Karpas-422 (cell line): Measurements from ENCODE around the gene PEAK3. TPM values are rescaled to one million over a fixed set of nuclear protein-coding genes. Genes with fewer than 3 reads are reported as not detected.
"Not testable (repeated sequence)": the region's sequence is repeated elsewhere in the genome, so short reads cannot be mapped to it uniquely, and the experiment has no call there.

Experiments
- DNase-seq: peaks from one replicate; pipeline ENCODE4 v3.0.0-alpha.2; 2015
- H2AFZ ChIP-seq: fragments of 200-600 bp; sonication (generic); 2 replicates; pipeline ENCODE4 v1.6.1; 2014; ENCODE audit warnings: antibody characterized with exemption, low read length, mixed read lengths
- H3K27ac ChIP-seq: fragments of 200-600 bp; sonication (generic); 2 replicates; pipeline ENCODE4 v1.5.1; 2014; ENCODE audit warnings: mild to moderate bottlenecking, low read length, moderate library complexity
- H3K27me3 ChIP-seq: fragments of 200-600 bp; sonication (generic); 2 replicates; pipeline ENCODE4 v1.6.1; 2014; ENCODE audit warnings: low read length, mixed read lengths
- H3K36me3 ChIP-seq: fragments of 200-600 bp; sonication (generic); 2 replicates; pipeline ENCODE4 v1.6.1; 2014; ENCODE audit warnings: low read length, mixed read lengths; ENCODE audit not compliant: insufficient read depth
- H3K4me1 ChIP-seq: fragments of 200-600 bp; sonication (generic); 2 replicates; pipeline ENCODE4 v1.6.1; 2014; ENCODE audit warnings: mild to moderate bottlenecking, low read length, mixed read lengths
- H3K4me2 ChIP-seq: fragments of 200-600 bp; sonication (generic); 2 replicates; pipeline ENCODE4 v1.6.1; 2014; ENCODE audit warnings: low read length, low read depth, mild to moderate bottlenecking; ENCODE audit not compliant: poor library complexity, severe bottlenecking
- H3K4me3 ChIP-seq: fragments of 200-600 bp; sonication (generic); 2 replicates; pipeline ENCODE4 v1.5.1; 2014; ENCODE audit warnings: mild to moderate bottlenecking, antibody characterized with exemption, low read length, mixed read lengths
- H3K79me2 ChIP-seq: fragments of 200-600 bp; sonication (generic); 2 replicates; pipeline ENCODE4 v1.6.1; 2014; ENCODE audit warnings: mild to moderate bottlenecking, low read length, mixed read lengths
- H3K9ac ChIP-seq: fragments of 200-600 bp; sonication (generic); 2 replicates; pipeline ENCODE4 v1.6.0; 2014; ENCODE audit warnings: low read length
- H3K9me2 ChIP-seq: fragments of 200-600 bp; sonication (generic), shearing (Covaris generic); replicated peaks from 2 replicates; pipeline ENCODE4 v1.6.0; 2014; ENCODE audit warnings: mild to moderate bottlenecking, low read length, moderate library complexity; ENCODE audit not compliant: insufficient read depth
- H3K9me3 ChIP-seq: fragments of 300-700, 200-600 bp; sonication (generic); 2 replicates; pipeline ENCODE4 v1.6.1; 2014; ENCODE audit warnings: low read length, mixed read lengths
- H4K20me1 ChIP-seq: fragments of 200-600 bp; sonication (generic); 2 replicates; pipeline ENCODE4 v1.6.1; 2014; ENCODE audit warnings: mild to moderate bottlenecking, antibody characterized with exemption, low read length, low read depth; ENCODE audit not compliant: insufficient read depth
- total RNA-seq: library from RNA; depleted of rRNA; stranded (reverse); fragments of >200 nt; shearing (Covaris generic); gene quantifications from 2 replicates; pipeline ENCODE4 v1.2.3, GENCODE V29; 2014; ENCODE audit warnings: low replicate concordance

Gene PEAK3
- total RNA-seq, 1 experiment from 2014 or later, result not detected

DNA sequence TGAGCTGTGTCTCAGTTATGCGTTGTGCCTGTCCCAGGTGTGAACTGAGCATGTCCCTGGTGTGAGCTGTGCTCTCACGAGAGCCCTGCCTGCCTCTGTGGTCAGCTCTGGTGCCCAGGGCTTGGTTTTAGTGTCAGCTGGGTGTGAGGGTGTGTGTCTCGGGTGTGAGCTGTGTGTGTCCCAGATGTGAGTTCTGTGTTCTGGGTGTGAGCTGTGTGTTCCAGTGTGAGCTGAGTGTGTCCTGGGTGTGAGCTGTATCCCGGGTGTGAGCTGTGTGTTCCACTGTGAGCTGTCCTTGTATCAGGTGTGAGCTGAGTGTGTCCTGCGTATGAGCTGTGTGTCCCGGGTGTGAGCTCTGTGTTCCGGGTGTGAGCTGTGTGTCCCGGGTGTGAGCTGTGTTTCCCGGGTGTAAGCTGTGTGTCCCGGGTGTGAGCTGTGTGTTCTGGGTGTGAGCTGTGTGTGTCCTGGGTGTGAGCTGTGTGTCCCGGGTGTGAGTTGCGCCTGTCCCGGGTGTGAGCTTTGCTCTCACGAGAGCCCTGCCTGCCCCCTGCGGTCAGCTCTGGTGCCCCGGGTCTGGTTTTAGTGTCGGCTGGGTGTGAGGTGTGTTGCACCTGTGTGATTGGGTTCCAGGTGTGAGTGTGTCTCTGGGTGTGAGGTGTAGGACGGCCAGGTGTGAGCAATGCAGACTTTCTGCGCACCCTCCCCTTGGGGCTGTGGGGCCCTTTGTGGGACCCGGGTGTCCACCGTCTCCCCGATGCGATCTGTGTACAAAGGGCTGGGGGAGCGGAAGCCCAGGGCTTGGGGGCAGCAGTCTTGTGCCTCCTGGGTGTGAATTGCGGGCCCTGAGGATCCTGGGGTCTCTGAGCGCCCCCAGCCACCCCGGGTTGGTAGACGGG lies 7.1 kb upstream of the PEAK3 start:
- Histone ChIP-seq H2AFZ (peak overlapping the region; percentile 84; the same call in 1 of the 2 replicates), H3K9me2 (no peaks in the 10 kb centered on the region), H3K9ac (peak overlapping the region; percentile 54), H3K4me1 (peaks cover 13% of the 10 kb centered on the region), H3K27me3 (no peaks in the 10 kb centered on the region), H3K4me2 (peak overlapping the region; percentile 62), H4K20me1 (no peaks in the 10 kb centered on the region), H3K9me3 (no peaks in the 10 kb centered on the region), H3K36me3 (no peaks in the 10 kb centered on the region), H3K79me2 (no peaks in the 10 kb centered on the region), H3K4me3 (peak overlapping the region; percentile 59; the same call in 1 of the 2 replicates), H3K27ac (no peak overlapping the region)
- DNase-seq, result no peak

DNA sequence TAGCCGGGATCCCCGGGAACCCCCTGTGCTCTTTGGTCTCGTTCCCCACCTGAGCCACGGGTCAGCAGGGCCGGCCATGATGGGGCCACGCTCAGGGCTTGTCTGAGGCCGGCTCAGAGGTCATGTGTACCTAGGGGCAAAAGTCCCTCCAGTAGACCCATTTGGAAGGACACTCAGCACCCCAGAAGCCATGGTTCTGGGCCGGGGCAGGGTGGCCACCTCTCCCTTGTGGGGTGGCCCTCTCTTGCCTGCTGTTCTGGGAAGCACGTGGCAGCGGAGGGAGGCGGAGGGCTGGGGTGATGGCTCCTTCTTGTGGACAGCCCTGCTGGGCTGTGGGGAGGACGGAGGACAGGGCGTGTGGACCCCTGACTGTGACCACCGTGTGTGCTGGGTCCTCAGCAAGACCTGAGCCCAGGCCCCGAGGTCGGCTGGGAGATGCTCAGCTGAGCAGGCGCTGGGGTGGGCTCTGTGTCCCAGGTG lies 6.4 kb upstream of the PEAK3 start:
- Histone ChIP-seq H3K4me2 (no peak overlapping the region), H3K27ac (no peak overlapping the region), H2AFZ (no peak overlapping the region), H3K9ac (no peak overlapping the region), H3K4me1 (peaks cover 13% of the 10 kb centered on the region), H3K9me3 (no peaks in the 10 kb centered on the region), H3K79me2 (no peaks in the 10 kb centered on the region), H3K27me3 (no peaks in the 10 kb centered on the region), H4K20me1 (no peaks in the 10 kb centered on the region), H3K4me3 (no peak overlapping the region), H3K36me3 (no peaks in the 10 kb centered on the region), H3K9me2 (no peaks in the 10 kb centered on the region)
- DNase-seq, result no peak

DNA sequence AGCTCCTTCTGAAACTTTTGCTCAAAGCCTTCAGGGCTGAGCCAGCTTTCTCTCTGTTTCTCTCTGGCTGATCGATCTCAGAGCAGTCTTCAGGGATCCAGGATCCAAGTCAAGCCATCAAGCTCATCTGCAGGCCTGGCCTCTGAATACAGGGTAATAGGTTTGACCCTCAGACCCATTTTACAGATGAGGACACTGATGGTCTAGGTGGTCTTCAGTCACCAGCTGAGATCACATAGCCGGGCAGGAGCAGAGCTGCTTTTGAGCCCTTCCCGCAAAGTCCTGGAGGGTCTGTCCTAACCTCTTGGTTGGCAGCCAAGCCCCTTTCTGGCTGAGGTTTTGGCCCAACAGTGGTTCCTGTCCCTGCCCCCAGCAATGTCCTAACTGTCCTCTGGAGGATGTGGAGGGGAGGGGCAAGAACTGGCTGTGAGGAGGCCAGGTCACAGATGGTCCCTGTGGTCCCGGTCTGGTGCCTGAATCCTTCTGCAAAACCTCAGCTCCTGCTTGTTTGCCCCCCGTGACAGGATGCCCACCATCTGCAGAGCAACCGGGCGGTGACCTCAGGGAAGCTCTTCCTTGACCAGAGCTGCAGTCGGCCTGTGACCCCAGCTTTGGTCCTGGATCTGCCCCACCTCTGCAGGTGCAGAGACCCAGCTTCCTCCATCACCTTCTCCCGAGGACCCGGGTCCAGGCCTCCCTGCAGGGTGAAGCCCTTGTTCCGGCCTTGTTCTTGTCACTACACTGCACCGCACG lies 5.8 kb upstream of the PEAK3 start:
- no peak overlapping the region for H2AFZ ChIP-seq
- H3K27me3 ChIP-seq, result no peaks in the 10 kb centered on the region
- no peaks in the 10 kb centered on the region for H3K36me3 ChIP-seq
- H3K79me2 ChIP-seq, result no peaks in the 10 kb centered on the region
- H3K4me2 ChIP-seq, result no peak overlapping the region
- no peak for DNase-seq
- H4K20me1 ChIP-seq, result no peaks in the 10 kb centered on the region; the same call in 1 of the 2 replicates
- H3K4me1 ChIP-seq, result peaks cover 13% of the 10 kb centered on the region
- H3K4me3 ChIP-seq, result no peak overlapping the region
- no peaks in the 10 kb centered on the region for H3K9me2 ChIP-seq
- no peak overlapping the region for H3K27ac ChIP-seq
- H3K9ac ChIP-seq, result no peak overlapping the region
- no peaks in the 10 kb centered on the region for H3K9me3 ChIP-seq

DNA sequence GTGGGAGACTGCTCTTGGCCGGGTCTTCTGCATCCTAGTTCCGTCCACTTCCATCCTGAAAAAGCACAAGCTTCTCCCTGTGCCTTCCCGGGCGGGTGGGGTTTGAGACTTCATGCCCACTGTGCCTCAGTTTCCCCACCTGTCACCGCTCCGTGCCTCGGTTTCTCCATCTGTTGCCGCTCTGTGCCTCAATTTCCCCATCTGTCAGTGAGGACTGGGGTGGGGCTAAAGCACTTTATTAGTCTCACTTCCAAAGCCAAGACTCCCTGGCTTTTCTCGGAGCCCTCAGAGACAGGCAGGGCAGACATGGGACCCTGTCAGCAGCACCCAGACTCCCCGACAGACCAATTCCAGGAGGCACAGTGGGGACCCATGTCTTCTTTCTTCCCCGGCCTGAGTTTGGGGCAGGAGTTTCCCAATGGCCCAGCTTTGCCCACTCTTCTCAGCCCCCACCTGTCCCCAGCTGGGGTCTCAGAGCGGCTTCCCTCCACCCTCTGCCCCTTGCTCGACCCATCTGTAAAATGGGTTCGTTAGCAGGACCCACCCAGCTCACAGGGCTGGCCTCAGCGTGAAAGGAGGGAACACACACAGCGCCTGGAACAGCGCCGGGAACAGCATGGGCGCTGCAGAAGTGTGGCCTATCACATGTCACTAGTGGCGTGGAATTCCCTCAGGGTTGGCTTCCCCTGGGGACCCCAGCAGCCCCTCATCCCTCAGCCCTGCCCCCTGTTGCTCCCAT lies 4.6 kb upstream of the PEAK3 start:
- Histone ChIP-seq H3K9ac (no peak overlapping the region), H3K27me3 (no peaks in the 10 kb centered on the region), H3K27ac (no peak overlapping the region), H3K4me2 (no peak overlapping the region), H3K4me1 (peaks cover 13% of the 10 kb centered on the region), H4K20me1 (no peaks in the 10 kb centered on the region; the same call in 1 of the 2 replicates), H3K36me3 (no peaks in the 10 kb centered on the region), H3K79me2 (no peaks in the 10 kb centered on the region), H3K4me3 (no peak overlapping the region), H3K9me3 (no peaks in the 10 kb centered on the region), H3K9me2 (no peaks in the 10 kb centered on the region), H2AFZ (no peak overlapping the region)
- DNase-seq, result no peak

DNA sequence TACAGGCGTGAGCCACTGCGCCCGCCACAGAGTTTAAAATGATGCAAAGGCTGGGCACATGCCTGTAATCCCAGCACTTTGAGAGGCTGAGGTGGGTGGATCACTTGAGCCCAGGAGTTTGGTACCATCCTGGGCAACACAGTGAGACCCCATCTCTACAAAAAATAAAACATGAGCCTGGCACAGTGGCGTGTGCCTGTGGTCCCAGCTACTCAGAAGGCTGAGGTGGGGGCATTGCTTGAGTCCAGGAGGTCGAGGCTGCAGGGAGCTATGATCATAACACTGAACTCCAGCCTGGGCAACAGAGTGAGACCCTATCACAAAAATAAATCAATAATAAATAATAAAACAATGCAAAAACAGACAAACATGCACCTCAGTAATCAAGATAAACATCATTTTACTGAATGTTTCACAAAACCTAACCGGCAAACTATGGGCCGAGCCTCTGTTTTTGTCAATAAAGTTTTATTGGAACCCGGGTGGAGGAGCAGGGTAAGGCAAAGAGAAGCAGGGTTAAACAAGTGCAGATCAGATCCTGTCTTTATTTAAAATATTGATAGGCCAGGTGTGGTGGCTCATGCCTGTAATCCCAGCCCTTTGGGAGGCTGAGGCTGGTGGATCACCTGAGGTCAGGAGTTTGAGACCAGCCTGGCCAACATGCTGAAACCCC lies 2.0 kb upstream of the PEAK3 start:
- Histone ChIP-seq H3K4me3 (no peak overlapping the region), H3K9me3 (no peaks in the 10 kb centered on the region), H3K27me3 (no peaks in the 10 kb centered on the region), H4K20me1 (peaks cover under 1% of the 10 kb centered on the region; the same call in 1 of the 2 replicates), H3K36me3 (no peaks in the 10 kb centered on the region), H3K9ac (no peak overlapping the region), H3K4me1 (peaks cover 1% of the 10 kb centered on the region), H3K4me2 (no peak overlapping the region), H3K9me2 (no peaks in the 10 kb centered on the region), H3K27ac (no peak overlapping the region), H3K79me2 (no peaks in the 10 kb centered on the region), H2AFZ (no peak overlapping the region)
- peak; percentile 55 for DNase-seq

DNA sequence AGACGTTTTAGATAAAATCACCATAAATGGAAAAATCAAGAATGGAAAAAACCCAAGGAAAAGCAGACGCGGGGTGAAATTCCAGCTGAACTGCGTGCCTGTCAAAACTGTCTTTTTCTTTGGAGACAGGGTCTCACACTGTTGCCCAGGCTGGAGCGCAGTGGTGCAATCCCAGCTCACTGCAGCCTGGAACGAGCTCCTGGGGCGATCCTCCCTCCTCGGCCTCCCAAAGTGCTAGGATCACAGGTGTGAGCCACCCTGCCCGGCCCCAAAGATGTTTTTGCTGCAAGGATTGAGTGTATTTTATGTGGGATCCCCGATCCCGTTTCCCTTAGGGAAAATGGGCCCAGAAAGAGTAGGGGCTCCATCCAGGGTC lies 875 bp upstream of the PEAK3 start:
- Histone ChIP-seq H3K4me2 (no peak overlapping the region), H4K20me1 (peaks cover 7% of the 10 kb centered on the region; the same call in 1 of the 2 replicates), H3K27me3 (no peaks in the 10 kb centered on the region), H3K27ac (no peak overlapping the region), H3K9ac (no peak overlapping the region), H3K36me3 (no peaks in the 10 kb centered on the region), H3K79me2 (no peaks in the 10 kb centered on the region), H3K4me1 (no peaks in the 10 kb centered on the region), H3K9me3 (no peaks in the 10 kb centered on the region), H3K4me3 (no peak overlapping the region), H3K9me2 (no peaks in the 10 kb centered on the region), H2AFZ (no peak overlapping the region)
- no peak for DNase-seq

DNA sequence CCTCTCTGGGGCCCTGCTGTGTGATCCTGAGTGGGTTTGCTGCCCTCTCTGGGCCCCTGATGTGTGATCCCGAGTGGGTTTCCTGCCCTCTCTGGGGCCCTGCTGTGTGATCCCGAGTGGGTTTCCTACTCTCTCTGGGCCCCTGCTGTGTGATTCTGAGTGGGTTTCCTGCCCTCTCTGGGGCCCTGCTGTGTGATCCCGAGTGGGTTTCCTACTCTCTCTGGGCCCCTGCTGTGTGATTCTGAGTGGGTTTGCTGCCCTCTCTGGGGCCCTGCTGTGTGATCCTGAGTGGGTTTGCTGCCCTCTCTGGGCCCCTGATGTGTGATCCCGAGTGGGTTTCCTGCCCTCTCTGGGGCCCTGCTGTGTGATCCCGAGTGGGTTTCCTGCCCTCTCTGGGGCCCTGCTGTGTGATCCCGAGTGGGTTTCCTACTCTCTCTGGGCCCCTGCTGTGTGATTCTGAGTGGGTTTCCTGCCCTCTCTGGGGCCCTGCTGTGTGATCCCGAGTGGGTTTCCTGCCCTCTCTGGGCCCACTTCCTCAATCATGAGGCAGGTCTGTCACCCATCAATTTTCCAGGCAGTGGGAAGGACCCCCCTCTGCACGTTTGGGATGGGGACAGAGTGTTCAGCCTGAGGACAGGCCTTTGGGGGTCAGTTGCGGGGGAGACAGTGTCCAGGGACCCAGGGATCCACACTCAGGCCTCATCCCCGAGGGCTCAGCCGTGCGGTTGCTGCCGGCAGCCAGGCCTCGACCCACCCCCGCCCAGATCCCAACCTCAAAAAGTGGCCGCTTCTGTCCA lies 512 bp downstream of the PEAK3 start:
- not testable (repeated sequence) for H3K4me2 ChIP-seq, H3K36me3 ChIP-seq, H3K4me1 ChIP-seq, H3K27ac ChIP-seq, H2AFZ ChIP-seq, H3K4me3 ChIP-seq, H3K27me3 ChIP-seq, H3K9ac ChIP-seq, H3K9me2 ChIP-seq, H3K9me3 ChIP-seq, H4K20me1 ChIP-seq, H3K79me2 ChIP-seq, DNase-seq
